Gastroesophageal sphincter (tissue), 3 donors: Measurements from ENCODE around the gene ABCC9.

Source experiments
- EP300 ChIP-seq: sonication (generic); formaldehyde crosslinking; IDR thresholded peaks from one replicate; pipeline ENCODE4 v1.6.1; 2017; ENCODE audit warnings: antibody characterized with exemption, mild to moderate bottlenecking
- POLR2A ChIP-seq, 2 donors: fragments of 450-650 bp; IDR thresholded peaks; one replicate each; pipeline ENCODE4 v1.6.1; 2017; ENCODE audit warnings: antibody characterized with exemption in 2 of 2, mild to moderate bottlenecking in 2 of 2, moderate library complexity in 1 of 2
- TF ChIP-seq, protein P1 (sequence below), 4 experiments: fragments of 200-600 bp in 2 of 4; fragments of 450-650 bp in 2 of 4; sonication (generic) in 1 of 4; IDR thresholded peaks; one replicate each; pipeline ENCODE4 v1.5.1; 2017 to 2019; ENCODE audit warnings: antibody characterized with exemption in 4 of 4, mild to moderate bottlenecking in 2 of 4, moderate library complexity in 2 of 4

DNA sequence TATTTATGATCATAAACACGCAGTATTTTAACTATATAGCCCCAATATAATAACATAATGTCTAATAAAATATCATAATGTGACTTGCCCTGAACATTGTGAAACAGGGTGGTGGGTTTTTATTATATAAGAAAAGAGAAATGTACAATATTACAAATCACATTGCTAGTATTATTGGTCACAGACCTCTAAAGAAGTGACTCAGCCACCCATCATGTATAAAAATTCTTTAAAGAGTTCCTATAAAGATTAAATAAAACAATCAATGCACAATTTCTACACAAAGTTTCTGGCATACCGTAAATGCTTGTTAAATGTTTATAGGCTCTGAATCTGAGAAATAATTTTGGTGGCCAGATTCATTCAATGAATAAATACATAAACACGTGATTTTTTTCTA, 28.9 kb downstream of the ABCC9 start:
- TF ChIP-seq POLR2A (IDR thresholded peaks at IDR 0.05) (no peak), EP300 (no peak)
- TF ChIP-seq, protein P1, sequence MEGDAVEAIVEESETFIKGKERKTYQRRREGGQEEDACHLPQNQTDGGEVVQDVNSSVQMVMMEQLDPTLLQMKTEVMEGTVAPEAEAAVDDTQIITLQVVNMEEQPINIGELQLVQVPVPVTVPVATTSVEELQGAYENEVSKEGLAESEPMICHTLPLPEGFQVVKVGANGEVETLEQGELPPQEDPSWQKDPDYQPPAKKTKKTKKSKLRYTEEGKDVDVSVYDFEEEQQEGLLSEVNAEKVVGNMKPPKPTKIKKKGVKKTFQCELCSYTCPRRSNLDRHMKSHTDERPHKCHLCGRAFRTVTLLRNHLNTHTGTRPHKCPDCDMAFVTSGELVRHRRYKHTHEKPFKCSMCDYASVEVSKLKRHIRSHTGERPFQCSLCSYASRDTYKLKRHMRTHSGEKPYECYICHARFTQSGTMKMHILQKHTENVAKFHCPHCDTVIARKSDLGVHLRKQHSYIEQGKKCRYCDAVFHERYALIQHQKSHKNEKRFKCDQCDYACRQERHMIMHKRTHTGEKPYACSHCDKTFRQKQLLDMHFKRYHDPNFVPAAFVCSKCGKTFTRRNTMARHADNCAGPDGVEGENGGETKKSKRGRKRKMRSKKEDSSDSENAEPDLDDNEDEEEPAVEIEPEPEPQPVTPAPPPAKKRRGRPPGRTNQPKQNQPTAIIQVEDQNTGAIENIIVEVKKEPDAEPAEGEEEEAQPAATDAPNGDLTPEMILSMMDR (IDR thresholded peaks at IDR 0.05), result no peak
